HG03108 (cell line): ENCODE results near the gene C6orf89.

Source experiments
- ATAC-seq: cut with Tn5 transposase; IDR thresholded peaks from one replicate; pipeline ENCODE4 v1.9.1; 2021; ENCODE audit warnings: moderate library complexity; ENCODE audit not compliant: unreplicated experiment

The C6orf89 gene

GRCh38 chr6:36967301-36967700 is 81.5 kb downstream of the C6orf89 start:
- no peak for ATAC-seq

GRCh38 chr6:36967757-36968156 is 82.0 kb downstream of the C6orf89 start:
- no peak for ATAC-seq

- ATAC-seq, result no peak
These were observed 82.7 kb downstream of the C6orf89 start for GRCh38 chr6:36968266-36968977.

- ATAC-seq, result no peak
These were observed 83.5 kb downstream of the C6orf89 start for GRCh38 chr6:36969240-36969691.

- no peak for ATAC-seq
These were observed 84.5 kb downstream of the C6orf89 start for GRCh38 chr6:36969988-36970891.

GRCh38 chr6:36970892-36971842 is 85.4 kb downstream of the C6orf89 start:
- no peak for ATAC-seq

- no peak for ATAC-seq
These were observed 86.3 kb downstream of the C6orf89 start for GRCh38 chr6:36971921-36972673.

- no peak for ATAC-seq
These were observed 87.4 kb downstream of the C6orf89 start for GRCh38 chr6:36973190-36973589.

GRCh38 chr6:36973647-36974046 is 87.9 kb downstream of the C6orf89 start:
- no peak for ATAC-seq

- no peak for ATAC-seq
These were observed 89.7 kb downstream of the C6orf89 start for GRCh38 chr6:36975231-36976006.

- no peak for ATAC-seq
These were observed 90.2 kb downstream of the C6orf89 start for GRCh38 chr6:36976007-36976264.

- no peak for ATAC-seq
These were observed 90.8 kb downstream of the C6orf89 start for GRCh38 chr6:36976509-36976908.

- no peak for ATAC-seq
These were observed 91.2 kb downstream of the C6orf89 start for GRCh38 chr6:36976931-36977330.

- no peak for ATAC-seq
These were observed 91.8 kb downstream of the C6orf89 start for GRCh38 chr6:36977470-36977941.
